ENCODE measurements around the gene ARAP1.

The ARAP1 gene

DNA sequence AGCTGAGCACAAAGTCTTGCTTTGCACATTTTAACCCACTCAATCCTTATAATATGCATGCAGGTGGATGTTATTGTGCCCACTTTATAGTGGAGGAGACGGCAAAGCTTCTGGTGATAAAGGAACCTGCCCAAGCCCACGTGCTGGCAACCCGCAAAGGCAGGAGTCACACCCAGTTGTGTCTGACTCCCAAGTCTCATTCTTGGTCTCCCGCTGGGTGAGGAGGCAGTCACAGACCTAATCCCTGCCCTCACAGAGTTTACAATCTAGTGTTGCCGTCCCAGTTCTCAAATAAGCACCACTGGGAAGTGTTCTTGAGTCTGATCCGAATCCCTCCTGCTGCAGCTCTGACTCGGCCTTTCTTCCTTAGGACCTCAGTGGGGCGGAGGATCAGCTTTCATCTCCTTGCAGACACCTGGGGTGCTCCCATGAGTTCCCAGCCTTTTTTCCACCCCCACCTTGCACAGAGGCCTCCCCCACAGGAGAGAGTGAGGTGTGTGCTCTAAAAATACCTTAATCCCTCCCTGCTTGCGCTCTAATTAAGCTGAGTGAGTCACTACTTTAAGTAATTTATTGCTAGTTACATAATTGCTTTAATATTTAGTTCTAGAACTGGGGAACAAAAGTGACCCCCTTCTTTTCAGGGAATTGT is 93.1 kb downstream of the ARAP1 start:
- no peak for DNase-seq

GRCh38 chr11:72657411-72658100 is 94.7 kb downstream of the ARAP1 start:
- DNase-seq = no peak

DNA sequence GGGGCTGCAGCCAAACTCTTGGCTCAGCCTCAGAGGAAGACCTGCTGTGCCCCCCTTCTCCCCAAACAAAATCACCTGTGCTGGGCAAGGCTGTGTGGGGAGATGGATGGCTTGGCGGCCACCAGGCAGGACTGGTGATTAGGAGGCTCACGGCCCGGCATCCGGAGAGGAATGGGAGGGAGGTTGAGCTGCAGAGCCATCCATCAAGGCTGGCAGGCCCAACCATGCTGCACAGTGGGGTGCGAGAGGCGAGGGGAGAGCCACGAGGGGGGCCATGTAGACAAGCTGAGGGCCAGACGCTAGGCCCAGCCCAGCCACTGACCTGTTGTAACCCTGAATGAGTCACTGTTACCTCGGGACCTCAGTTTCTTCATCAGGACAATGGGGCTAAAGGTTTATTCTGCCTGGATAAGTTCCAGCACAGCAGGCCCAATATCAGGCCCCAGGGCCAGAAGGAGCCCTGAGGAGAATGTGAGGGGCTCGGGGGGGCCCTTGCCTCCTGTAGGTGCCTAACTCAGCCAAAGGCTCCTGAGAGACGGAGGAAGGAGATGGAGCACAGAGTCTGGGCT is 96.2 kb downstream of the ARAP1 start:
- DNase-seq = no peak

GRCh38 chr11:72655014-72655413 is 97.2 kb downstream of the ARAP1 start:
- DNase-seq = no peak

GRCh38 chr11:72653649-72654048 is 98.6 kb downstream of the ARAP1 start:
- DNase-seq = no peak

- no peak for DNase-seq
Measured at GRCh38 chr11:72652873-72653630, 99.2 kb downstream of the ARAP1 start.

DNA sequence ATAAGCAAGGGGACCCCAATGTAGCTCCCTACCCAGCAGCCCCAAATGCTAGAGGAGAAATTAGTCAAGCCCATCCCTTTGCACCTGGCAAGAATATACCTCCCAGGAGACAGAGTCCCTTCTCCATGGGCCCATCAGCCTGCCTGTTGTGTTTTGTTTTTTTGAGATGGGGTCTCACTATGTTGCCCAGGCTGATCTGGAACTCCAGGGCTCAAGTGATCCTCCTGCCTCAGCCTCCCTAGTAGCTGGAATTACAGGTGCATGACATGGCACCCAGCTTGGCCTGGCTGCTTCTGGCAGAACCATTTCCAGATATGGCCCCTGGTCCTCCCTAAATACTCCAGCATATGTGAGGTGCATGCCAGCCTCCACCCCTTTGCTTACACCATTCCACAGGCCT is 100.1 kb downstream of the ARAP1 start:
- no peak for DNase-seq

GRCh38 chr11:72649215-72649976 is 102.8 kb downstream of the ARAP1 start:
- DNase-seq = no peak

- DNase-seq = no peak
Measured at GRCh38 chr11:72648384-72649136, 103.6 kb downstream of the ARAP1 start.

- no peak for DNase-seq
Measured at GRCh38 chr11:72647882-72648281, 104.3 kb downstream of the ARAP1 start.

GRCh38 chr11:72646472-72646871 is 105.7 kb downstream of the ARAP1 start:
- no peak for DNase-seq

DNA sequence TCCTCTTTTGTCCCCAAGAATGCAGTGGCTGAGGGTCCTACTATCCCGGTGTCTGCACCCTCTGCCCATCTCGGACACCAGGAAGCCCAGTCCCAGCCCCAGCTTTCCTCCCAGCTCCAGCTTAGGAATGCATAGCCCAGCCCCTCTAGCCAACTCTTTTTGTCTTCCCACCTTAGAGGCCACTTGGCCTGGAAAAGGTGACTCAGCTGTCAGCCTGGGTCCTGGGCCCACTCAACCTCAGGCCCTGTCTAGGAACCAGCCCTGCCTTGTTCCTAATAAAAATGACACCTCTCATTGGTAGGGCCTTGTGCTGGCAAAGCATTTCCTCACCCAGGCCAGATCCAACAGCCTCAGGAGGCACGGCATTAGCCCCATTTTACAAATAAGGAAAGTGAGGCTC is 106.2 kb downstream of the ARAP1 start:
- DNase-seq = no peak

GRCh38 chr11:72643547-72643946 is 108.7 kb downstream of the ARAP1 start:
- DNase-seq = no peak

- peak; percentile 93 for DNase-seq
Measured at GRCh38 chr11:72642884-72643522, 109.2 kb downstream of the ARAP1 start.

- peak; percentile 56 for DNase-seq
Measured at GRCh38 chr11:72642043-72642883, 109.9 kb downstream of the ARAP1 start.

GRCh38 chr11:72641522-72642042 is 110.6 kb downstream of the ARAP1 start:
- no peak for DNase-seq

GRCh38 chr11:72639502-72640375 is 112.5 kb downstream of the ARAP1 start:
- no peak for DNase-seq

GRCh38 chr11:72637926-72638325 is 114.3 kb downstream of the ARAP1 start:
- no peak for DNase-seq

DNA sequence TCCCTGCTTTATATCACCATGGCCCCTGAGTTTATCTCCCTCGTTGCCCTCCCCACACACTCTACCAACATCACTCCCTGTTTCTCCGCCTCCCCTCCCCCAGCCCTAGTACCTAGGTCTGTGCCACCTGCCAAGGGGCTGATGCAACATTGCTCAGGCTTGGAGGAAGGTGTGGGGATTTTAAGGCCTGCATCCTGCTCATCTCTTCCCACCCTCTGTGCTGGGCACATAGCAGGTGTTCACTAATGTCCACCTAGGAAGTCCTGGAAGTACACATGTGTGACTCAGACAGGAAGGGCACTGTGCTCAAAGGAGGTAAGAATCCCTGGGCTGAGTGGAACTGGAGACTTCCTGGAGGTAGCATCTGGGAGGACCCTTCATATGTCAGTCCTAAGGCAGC is 115.0 kb downstream of the ARAP1 start:
- no peak for DNase-seq
